ENCODE results near the gene RBM43.
"Not testable (repeated sequence)": the region's sequence is repeated elsewhere in the genome, so short reads cannot be mapped to it uniquely, and the experiment has no call there.

RBM43 gene

DNA sequence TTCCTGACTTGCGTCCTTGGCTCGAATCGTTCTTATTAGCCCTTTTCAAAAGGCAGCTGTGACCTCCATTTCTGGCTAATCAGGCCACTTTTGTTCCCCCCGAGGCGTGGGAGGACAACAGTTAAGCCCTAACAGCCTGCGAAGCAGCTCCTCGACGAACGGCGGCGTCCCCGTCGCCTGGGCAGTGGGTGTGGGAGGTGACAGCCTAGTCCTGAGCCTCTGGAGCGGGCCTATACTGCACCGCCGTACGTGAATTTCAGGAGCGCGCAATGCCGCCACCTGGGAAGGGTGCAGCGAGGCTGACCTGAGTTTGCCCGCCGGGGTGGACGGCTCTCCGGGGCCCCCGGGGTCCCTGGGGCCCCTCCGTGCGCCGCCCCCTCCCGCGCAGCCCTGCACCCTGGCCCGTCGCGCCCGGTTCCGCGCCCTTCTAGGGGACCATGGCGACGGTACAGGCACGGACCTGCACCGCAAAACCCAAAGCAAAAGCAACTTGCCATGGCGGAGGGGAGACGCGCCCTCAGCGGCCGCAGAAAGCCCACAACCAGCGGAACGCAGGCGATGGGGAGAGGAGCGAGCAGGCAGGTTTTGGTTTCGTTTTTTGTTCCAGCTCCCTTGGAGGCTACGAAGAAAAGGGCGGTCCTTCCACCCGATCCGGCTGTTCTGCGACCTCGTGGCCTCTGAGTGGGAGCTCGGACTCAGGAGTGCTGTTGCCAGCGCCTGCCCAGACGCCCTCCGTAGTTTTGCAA lies at the start of gene RBM43:
TSS of gene RBM43 (minus strand) at position 633 of the 746 bp plus-strand sequence. CDS start at position 497, 136 bp downstream.
- DNase-seq, result peak; percentile 44

DNA sequence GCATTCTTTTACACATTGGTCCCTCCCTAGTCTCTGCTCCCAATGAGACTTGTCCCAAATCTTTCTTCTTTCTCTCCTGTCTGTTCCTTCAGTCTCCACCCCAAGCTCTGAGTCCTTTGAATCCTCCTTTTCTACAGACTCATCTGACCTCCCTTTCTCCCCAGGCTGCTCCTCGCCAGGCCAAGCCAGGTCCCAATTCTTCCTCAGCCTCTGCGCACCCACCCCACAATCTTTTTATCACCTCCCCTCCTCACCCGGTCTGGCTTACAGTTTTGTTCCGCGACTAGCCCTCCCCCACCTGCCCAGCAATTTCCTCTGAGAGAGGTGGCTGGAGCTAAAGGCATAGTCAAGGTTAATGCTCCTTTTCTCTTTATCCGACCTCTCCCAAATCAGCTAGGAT lies 48.6 kb upstream of the RBM43 start:
- DNase-seq, result not testable (repeated sequence)

DNA sequence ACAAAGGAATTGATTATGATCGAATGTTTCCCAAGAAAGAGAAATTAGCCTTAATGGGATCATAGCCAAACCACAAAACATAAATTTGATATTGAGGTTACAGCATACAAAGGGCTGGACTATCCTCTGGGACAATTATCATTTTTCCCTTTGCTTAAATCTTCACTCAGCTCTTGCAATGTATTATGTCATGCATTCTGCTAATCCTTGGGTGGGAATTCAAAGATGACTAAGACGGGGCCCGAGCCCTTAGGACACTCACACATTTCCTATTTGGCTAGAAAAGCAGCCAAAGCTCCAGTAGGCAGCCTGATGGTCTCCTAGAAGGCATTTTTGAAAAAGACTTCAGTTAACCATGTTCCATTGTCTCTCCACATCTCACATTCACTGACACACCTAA lies 45.0 kb upstream of the RBM43 start:
- no peak for DNase-seq

DNA sequence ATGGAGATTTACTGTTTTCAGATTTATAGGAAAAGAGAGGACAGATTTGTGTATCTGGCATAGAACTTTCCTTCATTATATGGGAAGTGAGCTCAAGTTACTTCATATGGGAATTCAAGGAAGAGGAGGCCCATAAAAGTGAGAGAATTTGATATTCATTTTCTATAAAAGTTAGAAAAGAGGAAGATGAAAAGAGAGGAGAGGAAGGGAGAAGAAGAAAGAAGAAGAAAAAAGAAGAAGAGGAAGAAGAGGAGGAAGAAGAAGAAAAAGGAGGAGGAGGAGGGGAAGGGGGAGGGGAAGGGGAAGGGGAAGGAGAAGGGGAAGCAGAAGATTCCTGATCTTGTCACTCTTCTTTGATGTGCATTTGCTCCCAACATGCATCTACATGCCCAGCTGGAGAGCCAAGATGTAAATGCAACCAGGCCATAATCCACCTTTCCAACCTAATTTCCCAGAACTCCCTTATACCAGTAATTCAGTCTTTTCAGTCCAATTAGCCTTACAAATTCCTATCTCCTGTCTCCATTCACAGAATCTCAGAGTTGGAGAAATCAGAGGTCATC lies 43.5 kb upstream of the RBM43 start:
- DNase-seq, result no peak

DNA sequence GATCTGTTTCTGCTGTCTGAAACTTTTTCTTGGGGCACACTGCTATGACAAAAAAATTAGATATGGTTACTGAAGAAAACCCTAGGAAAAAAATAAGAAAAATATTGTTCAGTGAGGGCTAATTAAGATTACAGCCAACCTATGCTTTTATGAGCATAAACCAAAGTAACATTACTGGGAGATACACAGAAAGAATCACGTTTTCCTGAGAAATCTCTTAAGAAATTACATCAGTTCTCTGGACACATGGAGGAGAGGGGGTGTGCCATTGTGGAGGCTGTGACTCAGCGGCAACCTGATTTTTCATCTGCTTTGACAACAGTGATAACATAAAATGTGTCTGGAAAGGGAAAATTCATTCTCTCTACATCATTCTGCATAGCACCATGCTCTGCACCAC lies 41.2 kb upstream of the RBM43 start:
- no peak for DNase-seq

DNA sequence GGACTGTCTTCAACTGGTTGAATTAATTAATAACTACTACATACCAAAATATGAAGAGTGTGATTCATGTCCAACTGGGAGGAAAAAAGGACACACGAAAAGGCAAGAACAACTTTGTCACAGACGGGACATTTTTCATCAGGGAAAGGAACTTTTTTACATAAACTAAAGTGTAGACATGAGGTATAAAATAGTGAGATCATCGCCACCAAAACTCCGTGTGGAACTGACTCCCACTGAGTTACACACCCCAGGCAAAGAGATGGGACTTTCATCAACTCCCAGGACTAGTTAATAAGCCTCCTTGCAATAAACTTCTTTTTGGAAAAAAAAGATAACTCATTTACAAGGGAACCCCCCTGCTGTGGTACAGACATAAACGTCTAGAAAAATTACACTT lies 40.7 kb upstream of the RBM43 start:
- no peak for DNase-seq

DNA sequence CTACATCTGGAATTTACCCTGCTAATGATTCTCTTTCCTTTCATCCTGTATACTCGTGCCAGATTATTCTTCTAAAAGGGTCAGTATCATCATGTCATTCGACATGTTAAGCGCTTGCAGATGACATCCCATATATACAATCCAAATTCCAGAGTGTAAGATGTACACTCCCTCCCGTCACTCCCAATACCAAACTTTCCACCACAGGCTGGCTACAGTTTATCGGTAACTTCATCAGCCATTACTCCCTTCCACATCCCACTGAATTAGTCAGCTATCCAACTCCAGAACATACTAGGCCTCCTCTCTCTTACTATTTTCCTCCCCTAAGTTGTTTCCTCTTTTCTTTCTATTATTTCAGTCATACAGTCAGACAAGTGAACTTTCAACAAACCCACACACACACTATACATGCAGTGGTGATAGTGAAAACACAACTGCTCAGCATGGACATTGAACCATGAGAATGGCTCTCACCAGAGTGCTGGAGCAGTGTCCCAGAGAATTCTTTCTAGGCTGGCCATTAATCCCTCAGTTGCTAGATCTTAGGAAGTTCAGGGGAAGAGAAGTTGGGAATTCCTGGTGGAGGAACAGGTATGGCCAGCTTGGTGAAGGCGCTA lies 38.4 kb upstream of the RBM43 start:
- DNase-seq, result no peak

DNA sequence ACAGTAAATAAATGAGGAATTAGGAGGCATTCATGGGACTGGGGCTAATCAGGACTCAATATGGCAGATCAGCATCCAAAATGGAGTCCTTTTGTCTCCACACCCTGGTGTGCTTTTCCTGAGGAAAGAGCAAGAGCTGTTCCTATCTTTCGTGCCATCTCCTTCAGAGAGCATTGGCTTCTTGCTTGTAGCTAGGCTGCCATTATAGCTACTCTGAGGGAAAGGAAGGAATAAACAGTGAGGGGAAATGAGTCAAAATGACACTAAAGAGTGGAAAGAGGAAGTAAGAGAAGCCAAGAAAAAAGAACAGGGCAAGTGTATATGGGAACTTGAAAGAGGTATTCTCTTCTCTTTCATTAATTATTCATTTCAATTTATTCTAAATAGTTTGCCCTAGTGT lies 36.2 kb upstream of the RBM43 start:
- no peak for DNase-seq

DNA sequence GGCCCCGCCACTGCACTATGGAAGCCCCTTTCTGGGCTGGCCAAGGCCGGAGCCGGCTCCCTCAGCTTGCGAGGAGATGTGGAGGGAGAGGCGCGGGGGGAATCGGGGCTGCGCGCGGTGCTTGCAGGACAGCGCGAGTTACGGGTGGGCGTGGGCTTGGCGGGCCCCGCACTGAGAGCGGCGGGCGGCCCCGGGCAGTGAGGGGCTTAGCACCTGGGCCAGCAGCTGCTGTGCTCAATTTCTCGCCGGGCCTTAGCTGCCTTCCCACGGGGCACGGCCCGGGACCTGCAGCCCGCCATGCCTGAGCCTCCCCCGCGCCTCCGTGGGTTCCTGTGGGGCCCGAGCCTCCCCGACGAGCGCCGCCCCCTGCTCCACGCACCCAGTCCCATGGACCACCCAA lies 34.3 kb upstream of the RBM43 start:
- DNase-seq, result not testable (repeated sequence)

DNA sequence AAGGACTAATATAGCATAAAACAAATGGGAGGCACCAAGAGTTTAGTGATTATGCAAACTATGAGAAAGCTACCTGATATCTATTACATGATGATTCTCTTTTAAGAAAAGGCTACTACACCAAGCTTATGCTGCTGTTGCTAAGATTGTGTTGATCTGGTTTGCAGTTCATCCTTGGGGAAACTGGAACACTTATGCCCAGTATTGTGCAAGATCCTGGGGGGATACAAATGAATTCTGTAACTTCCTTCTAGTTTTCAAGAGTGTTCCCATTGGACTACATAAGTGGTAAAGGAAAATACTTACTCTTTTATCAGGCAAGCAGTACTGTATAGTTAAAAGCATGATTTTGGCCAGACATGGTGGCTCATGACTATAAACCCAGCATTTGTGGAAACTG lies 30.9 kb upstream of the RBM43 start:
- no peak for DNase-seq

DNA sequence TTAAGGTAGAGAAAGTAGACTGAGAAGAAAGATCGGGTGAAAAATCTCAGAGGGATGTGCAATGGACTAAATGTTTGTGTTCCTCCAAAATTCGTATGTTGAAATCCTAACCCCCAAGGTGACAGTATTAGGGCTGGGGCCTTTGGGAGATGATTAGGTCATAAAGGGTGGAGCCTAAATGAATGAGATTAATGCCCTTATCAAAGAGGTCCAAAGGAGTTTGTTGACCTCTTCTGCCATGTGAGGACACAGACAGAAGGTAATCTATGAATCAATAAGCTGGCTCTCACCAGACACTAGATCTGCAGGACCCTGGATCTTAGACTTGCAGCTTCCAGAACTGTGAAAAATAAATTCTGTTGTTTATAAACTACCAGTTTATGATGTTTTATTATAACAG lies 30.5 kb upstream of the RBM43 start:
- no peak for DNase-seq

DNA sequence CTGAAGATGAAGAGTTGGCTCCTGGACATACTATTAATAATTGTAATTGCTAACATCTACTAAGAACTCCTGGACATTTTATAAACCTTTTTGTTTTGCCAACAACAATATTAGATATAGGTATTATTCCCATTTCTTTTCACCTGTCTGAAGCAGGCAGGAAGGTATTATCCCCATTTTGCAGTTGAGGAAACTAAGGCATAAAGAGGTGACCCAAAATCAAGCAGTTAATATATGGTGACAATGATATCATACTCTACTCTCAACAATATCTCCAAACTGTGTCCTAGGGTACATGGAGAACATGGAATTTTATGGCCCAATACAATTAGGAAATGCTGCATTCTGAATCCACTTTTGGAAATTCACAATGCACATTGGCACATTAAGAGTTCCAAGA lies 29.6 kb upstream of the RBM43 start:
- DNase-seq, result no peak

DNA sequence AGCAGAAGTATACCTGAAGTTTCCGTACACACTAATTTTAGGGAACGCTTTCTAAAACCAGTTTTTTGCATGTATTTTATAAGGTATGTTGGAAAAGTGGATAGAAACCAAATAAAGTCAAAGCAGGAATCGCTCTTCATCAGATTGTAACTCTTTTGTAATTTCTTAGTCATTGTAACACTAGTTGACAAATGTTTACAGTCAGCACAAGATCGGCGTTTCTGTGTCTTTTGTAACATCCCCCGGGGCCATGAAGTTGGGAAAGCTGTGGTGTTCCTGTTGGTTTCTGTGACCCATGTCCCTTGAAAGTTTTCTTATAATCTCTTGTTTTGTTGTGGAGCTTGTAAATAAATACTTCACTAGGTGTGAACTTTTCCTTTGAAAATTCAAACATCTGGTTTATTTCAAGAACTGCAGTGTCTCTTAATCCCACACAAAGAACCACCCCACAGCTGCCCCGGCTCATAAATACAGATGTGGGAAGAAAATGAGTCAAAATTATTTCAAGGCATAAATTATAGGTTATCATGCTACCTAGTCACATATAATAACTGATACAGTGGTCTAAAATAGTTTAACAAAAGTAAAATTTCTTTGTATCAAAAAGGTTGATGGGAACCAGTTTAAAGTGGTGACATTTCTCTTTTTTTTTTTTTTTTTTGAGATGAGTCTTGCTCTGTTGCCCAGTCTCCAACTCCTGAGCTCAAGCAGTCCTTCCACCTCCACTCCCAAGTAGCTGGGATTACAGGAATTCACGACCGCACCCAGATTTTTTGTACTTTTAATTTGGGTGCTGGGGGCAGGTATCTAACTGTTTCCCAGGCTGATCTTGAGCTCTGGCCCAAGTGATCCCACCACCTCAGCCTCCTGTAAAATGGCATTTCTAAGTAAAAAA lies 28.6 kb upstream of the RBM43 start:
- no peak for DNase-seq

DNA sequence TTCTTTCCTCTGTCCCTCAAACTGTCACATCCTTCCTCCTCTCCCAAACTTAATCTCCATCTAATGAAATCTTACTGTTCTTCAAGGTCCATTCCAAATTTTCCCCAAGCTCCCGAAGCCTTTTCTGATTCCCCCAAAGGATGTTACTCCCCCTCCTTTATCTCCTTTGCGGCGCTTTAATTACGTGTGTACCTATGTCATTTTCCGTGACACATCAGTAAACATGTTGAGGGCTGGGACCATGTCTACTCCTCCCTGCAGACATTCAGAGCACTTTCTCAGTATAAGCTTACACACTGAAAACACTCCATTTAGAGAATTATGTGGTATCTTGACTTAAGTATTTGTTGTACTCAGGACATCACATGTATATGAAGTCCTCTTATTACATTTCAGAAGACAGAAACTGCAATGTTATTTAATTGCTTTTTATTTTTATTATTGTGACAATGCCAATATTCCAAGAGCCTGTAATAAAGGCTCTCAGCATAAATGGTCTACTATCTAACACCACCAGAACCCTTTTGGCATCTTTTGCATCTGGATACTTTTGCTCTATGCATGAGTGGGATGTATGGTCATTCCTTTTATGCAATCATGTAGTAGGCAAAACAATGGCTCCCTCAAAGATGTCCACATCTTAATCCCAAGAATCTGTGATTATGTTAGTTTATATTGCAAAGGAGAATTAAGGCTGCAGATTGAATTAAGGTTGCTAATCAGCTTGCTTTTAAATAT lies 26.0 kb upstream of the RBM43 start:
- DNase-seq, result no peak

DNA sequence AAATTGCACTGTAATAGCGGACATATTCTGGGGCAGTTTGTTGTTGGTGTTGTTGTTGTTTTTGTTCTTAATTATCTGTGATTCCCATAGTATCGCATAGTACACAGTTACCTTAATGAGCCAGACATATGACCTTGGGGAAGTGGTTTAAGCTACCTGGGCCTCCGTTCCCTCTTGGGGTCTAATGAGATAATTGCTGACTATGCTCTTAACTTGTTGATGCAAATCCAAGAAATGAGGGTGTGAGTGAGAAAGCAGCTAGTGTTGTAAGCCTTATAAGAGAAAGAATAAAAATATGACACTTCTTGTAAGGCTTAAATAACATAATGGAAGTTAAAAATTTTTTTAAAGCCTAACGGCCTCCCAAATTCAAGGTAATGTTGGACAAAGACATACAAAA lies 20.7 kb upstream of the RBM43 start:
- DNase-seq, result peak; percentile 0

DNA sequence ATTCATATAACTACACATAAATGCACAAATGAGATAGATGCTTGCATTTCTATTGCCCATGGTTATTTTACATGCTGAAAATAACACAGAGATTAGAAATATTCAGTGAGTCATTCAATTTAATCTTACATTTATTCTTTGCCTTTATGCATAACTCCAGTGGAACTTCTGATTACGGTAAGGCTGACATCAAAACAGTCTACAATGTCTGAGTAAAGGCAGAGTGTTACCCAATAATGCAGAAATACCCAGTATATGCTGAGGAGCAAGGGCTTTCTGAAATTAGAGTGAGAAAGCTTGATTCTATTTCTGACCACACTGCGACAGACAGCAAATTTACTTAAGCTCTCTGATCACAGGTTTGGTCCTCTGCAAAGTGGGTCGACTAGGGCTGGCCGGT lies 18.6 kb upstream of the RBM43 start:
- DNase-seq, result no peak

DNA sequence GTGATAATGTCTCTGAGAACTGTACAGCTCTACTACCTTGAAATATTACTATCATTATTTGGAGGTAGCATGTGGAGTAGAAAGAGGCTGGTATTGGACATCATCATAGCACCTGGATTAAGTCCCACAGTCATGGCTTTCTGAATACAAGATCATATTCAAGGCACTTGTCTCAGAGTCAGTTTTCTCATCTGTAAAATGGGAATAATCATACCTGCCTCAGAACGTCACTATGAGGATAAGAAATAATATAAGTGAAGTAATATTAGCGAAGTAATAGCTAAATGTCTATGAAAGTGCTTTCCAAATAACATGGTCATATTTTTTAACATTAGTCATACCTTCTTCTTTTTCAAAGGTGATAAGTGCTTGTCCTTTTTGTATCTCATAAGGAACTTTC lies 16.8 kb upstream of the RBM43 start:
- DNase-seq, result no peak

DNA sequence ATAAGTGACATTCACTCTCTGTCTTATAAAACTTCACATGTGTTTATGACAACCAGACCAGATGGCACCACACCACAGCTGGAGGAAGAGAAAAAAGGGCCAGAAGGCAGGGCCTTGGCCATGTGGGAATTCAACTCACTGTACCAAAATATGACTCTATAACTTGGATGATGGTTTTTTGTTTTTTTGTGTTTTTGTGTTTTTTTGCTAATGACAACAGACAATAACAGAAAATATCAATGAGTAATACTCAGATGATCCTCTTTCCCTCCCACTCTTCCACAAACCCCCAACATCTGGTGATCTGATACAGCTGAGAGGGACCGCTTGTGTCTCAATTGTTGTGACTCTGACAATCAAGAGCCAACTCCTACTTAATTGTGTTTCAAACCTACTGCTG lies 15.4 kb upstream of the RBM43 start:
- DNase-seq, result no peak

DNA sequence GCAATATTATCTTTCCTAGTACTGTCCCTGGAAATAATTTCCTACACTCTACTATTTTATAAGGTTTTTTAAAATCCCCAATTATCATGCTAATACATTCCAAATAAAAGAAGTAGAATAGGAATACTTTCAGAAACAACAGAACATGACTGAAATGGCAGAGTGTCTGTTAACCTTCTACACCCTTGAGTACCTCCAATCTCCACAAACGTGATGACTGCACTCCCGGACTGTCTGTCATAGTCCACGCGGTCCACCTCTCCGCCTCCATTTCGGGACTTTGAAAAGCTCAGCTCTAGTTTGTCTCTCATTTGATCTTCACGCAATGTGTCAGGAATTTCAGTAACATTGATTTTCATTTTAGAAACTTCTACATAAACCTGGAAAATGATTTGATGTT lies 13.6 kb upstream of the RBM43 start:
- no peak for DNase-seq

DNA sequence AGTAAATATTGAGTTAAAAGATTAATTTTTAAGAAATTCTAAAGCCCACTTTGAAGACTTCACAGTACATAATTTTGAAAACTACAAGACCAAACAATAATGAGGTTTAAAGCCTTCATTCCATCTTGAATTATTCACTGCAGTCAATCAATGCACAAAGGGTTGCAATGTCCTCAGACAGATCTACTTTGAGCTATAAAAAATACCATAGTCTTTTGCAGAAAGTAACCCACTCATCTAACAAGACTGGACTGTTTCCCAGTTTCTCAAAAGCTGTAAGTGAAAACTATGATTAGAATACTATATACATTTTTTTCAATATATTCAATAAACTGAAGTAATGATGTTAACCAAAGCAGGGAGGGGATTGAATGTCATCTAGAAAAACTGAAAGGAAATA lies 10.2 kb upstream of the RBM43 start:
- DNase-seq, result no peak

DNA sequence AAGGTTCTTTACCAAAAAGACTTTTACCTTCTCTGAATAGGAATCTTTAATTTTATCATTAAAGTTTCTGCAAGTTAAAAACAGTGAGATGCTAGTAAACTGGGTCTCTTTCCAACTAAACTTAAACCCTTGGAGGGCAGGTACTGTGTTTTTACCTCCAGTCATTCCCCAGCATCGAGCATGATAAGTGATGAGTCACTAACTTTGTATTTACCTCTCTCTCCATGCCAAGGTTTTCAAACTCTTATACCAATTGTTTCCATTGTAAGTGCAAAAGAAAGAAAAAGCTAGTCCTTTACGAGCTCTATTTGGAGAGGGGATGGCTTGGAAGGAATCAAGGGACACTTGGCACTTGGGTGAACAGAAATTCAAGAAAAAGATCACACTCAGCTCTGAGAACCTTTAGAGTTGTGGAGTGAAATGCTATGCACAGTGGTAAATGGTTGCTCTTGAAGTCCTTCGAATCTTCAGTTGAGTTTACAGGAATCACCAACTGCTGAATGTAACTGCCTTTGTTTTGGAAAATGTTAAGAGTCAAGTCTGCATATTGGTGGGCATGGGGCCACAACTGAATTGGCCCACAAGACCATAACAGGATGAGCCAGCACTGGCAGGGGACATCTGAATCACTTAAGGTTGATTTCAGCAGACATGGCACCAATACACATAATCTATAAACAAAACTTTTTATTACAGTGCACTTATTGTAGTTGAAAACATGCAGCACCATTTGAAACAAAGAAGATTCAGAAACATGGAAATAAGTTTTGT lies 8.3 kb upstream of the RBM43 start:
- no peak for DNase-seq

DNA sequence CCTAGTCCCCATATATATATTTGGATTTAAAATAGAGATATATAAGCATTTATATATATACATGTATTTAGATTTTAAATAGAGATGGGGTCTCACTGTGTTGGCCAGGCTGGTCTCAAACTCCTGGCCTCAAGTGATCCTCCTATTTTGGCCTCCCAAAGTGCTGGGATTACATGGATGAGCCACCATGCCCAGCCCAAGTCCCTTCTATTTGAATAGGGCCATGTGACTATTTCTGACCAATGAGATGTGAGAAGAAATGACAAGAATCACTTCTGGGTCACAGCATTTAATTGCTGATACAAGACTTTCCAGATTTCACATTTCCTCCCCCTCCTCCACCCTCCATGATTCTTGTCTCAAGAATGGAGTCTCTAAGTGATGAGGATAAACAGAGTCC lies 6.4 kb upstream of the RBM43 start:
- no peak for DNase-seq

Data from NCI-H69 (cell line).